D721Med (cell line): ENCODE results near the gene PPP1R10.

Experiments used
- DNase-seq: peaks from one replicate; pipeline ENCODE4 v3.0.0; 2011; ENCODE audit warnings: low spot score; ENCODE audit not compliant: insufficient read length
- FAIRE-seq: peaks from 2 replicates; lab custom pipeline; 2011; peaks lifted over from hg19 to GRCh38; lab: Jason Lieb, UNC
- CTCF ChIP-seq: IDR thresholded peaks from 2 replicates; pipeline ENCODE4 v1.5.1; 2012; ENCODE audit warnings: mild to moderate bottlenecking, control low read depth; ENCODE audit not compliant: insufficient read depth; ENCODE audit errors: missing control alignments

Gene PPP1R10

GRCh38 chr6:30618270-30618797 is 1.3 kb upstream of the PPP1R10 start:
- no peak for DNase-seq
- no peak for FAIRE-seq
- no peak for TF ChIP-seq CTCF

GRCh38 chr6:30617565-30618269 is 674 bp upstream of the PPP1R10 start, which contains the start of gene MRPS18B:
Gene MRPS18B, plus strand, starts transcription at chr6:30617840. Its CDS starts 26 bp downstream, at chr6:30617866.
- no peak for TF ChIP-seq CTCF
- FAIRE-seq, result no peak

GRCh38 chr6:30615958-30616810 is 859 bp downstream of the PPP1R10 start:
- DNase-seq, result no peak
- FAIRE-seq, result peak; percentile 11
- TF ChIP-seq CTCF, result no peak

More at GRCh38 chr6:30617565-30618269, 674 bp upstream of the PPP1R10 start, which contains the start of gene MRPS18B:
- peak; percentile 32 for DNase-seq

GRCh38 chr6:30615219-30615957 is 1.7 kb downstream of the PPP1R10 start:
- no peak for FAIRE-seq
- no peak for DNase-seq
- TF ChIP-seq CTCF, result no peak

- TF ChIP-seq CTCF, result no peak
- DNase-seq, result no peak
- no peak for FAIRE-seq
These were observed 2.2 kb downstream of the PPP1R10 start for GRCh38 chr6:30614843-30615218.

- DNase-seq (no peak), FAIRE-seq (no peak)
- no peak for TF ChIP-seq CTCF
These were observed 2.8 kb downstream of the PPP1R10 start for GRCh38 chr6:30614044-30614842.
